ENCODE data around the gene NDUFAF5.
A peak's percentile ranks its signal among the peaks of the same experiment; 100 is the strongest.

Gene NDUFAF5

GRCh38 chr20:13825465-13825864 lies 40.6 kb downstream of the NDUFAF5 start:
- DNase-seq, result no peak

- DNase-seq, result no peak
Measured at GRCh38 chr20:13831476-13831875, 46.6 kb downstream of the NDUFAF5 start.

- no peak for DNase-seq
Measured at GRCh38 chr20:13838664-13839063, 53.8 kb downstream of the NDUFAF5 start.

GRCh38 chr20:13839421-13840092 lies 54.7 kb downstream of the NDUFAF5 start:
- DNase-seq, result no peak

GRCh38 chr20:13840093-13840465 lies 55.3 kb downstream of the NDUFAF5 start:
- DNase-seq, result no peak

- no peak for DNase-seq
Measured at GRCh38 chr20:13841206-13841605, 56.4 kb downstream of the NDUFAF5 start.

GRCh38 chr20:13844296-13844695 lies 59.5 kb downstream of the NDUFAF5 start:
- DNase-seq, result no peak

- no peak for DNase-seq
Measured at GRCh38 chr20:13851279-13851678, 66.5 kb downstream of the NDUFAF5 start.

- DNase-seq, result no peak
Measured at GRCh38 chr20:13852306-13852705, 67.5 kb downstream of the NDUFAF5 start.

- no peak for DNase-seq
Measured at GRCh38 chr20:13855613-13856012, 70.8 kb downstream of the NDUFAF5 start.

GRCh38 chr20:13856354-13856753 lies 71.5 kb downstream of the NDUFAF5 start:
- DNase-seq, result no peak

- DNase-seq, result peak; percentile 47
Measured at GRCh38 chr20:13857304-13857703, 72.5 kb downstream of the NDUFAF5 start.

GRCh38 chr20:13857961-13858360 lies 73.1 kb downstream of the NDUFAF5 start:
- no peak for DNase-seq

GRCh38 chr20:13858439-13858838 lies 73.6 kb downstream of the NDUFAF5 start:
- DNase-seq, result no peak

GRCh38 chr20:13858871-13859270 lies 74.0 kb downstream of the NDUFAF5 start:
- no peak for DNase-seq

GRCh38 chr20:13862245-13862644 lies 77.4 kb downstream of the NDUFAF5 start:
- DNase-seq, result no peak

- DNase-seq, result no peak
Measured at GRCh38 chr20:13863244-13863643, 78.4 kb downstream of the NDUFAF5 start.

- DNase-seq, result no peak
Measured at GRCh38 chr20:13865156-13865555, 80.3 kb downstream of the NDUFAF5 start.

GRCh38 chr20:13865791-13866351 lies 81.0 kb downstream of the NDUFAF5 start:
- DNase-seq, result peak; percentile 62

GRCh38 chr20:13868331-13868730 lies 83.5 kb downstream of the NDUFAF5 start:
- DNase-seq, result no peak

GRCh38 chr20:13870170-13870748 lies 85.4 kb downstream of the NDUFAF5 start:
- DNase-seq, result no peak
